Naive B cell (primary cell): ENCODE data around the gene HMG20B. TPM values are rescaled to one million over a fixed set of nuclear protein-coding genes. Genes with fewer than 3 reads are reported as not detected.
"Not testable (repeated sequence)": the region's sequence is repeated elsewhere in the genome, so short reads cannot be mapped to it uniquely, and the experiment has no call there.

Experiments
- ATAC-seq, 2 donors: fragments of 150-1000 bp; cut with Tn5 transposase; 2 replicates each; pipeline ENCODE4 v1.10.0; 2021; ENCODE audit warnings: low read depth in 2 of 2, mild to moderate bottlenecking in 2 of 2, moderate library complexity in 2 of 2
- DNase-seq: peaks from one replicate; pipeline ENCODE4 v3.0.0; 2022
- H3K27ac Mint-ChIP-seq, 6 donors: one replicate each; pipeline ENCODE4 v1.8.0; 2020 to 2022; ENCODE audit warnings: mild to moderate bottlenecking in 6 of 6, mixed read lengths in 6 of 6, moderate library complexity in 5 of 6, inconsistent platforms in 2 of 6
- H3K27me3 Mint-ChIP-seq, 3 donors: one replicate each; pipeline ENCODE4 v1.8.0; 2021 to 2022; ENCODE audit warnings: mixed read lengths in 3 of 3, mild to moderate bottlenecking in 1 of 3
- H3K36me3 Mint-ChIP-seq, 2 donors: one replicate each; pipeline ENCODE4 v1.8.0; 2020 to 2022; ENCODE audit warnings: mixed read lengths in 2 of 2, inconsistent platforms in 1 of 2, mild to moderate bottlenecking in 1 of 2
- H3K4me1 Mint-ChIP-seq, 3 donors: one replicate each; pipeline ENCODE4 v1.8.0; 2020 to 2022; ENCODE audit warnings: mixed read lengths in 3 of 3, inconsistent platforms in 1 of 3, mild to moderate bottlenecking in 1 of 3, moderate library complexity in 1 of 3
- H3K4me3 Mint-ChIP-seq, 8 donors: one replicate each; pipeline ENCODE4 v1.8.0; 2020 to 2022; ENCODE audit warnings: mild to moderate bottlenecking in 8 of 8, mixed read lengths in 8 of 8, moderate library complexity in 8 of 8, inconsistent platforms in 2 of 8
- H3K9me3 Mint-ChIP-seq, 7 donors: one replicate each; pipeline ENCODE4 v1.8.0; 2020 to 2022; ENCODE audit warnings: mixed read lengths in 7 of 7, mild to moderate bottlenecking in 5 of 7, inconsistent platforms in 2 of 7, moderate library complexity in 1 of 7
- polyA plus RNA-seq, 6 donors: library from polyadenylated mRNA; unstranded; fragments of 300-500 nt; fragmentation: Illumina TruSeq; gene quantifications; one replicate each; pipeline ENCODE4 v1.2.3, GENCODE V29; 2021; ENCODE audit warnings: low read depth in 6 of 6

The HMG20B gene
- polyA plus RNA-seq, 6 donors from 2014 or later, result 36.4 to 46.9 (median 44.3) TPM

DNA sequence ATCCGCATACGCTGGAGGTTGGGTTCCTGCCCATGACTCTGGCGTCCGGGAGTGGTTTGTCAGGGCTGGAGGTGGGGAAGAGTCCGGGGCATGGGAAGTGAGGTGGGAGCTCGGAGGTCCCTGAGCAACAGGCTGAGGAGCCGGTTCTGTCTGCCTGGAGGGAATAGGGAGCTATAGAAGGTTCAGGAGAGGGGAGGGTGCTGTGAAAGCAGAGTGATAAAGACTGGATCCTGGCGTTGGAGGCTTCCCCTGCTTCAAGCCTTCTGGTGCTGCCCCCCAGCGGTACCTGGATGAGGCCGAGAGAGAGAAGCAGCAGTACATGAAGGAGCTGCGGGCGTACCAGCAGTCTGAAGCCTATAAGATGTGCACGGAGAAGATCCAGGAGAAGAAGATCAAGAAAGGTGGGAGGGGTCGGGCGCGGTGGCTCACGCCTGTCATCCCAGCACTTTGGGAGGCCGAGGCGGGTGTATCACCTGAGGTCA is 2.6 kb downstream of the HMG20B start:
- DNase-seq, result no peak
- ATAC-seq, result no peak
- Mint-ChIP-seq H3K36me3 (peaks cover 0 to 7% of the 10 kb centered on the region in 2 donors), H3K4me3 (peak overlapping the region in 6 of 8 donors; percentile 24 to 87 (median 74)), H3K9me3 (no peaks in the 10 kb centered on the region), H3K27ac (peak overlapping the region in 3 of 6 donors; percentile 26 to 89 (median 82)), H3K4me1 (peaks cover 20 to 24% (median 21%) of the 10 kb centered on the region in 3 donors), H3K27me3 (no peaks in the 10 kb centered on the region)

DNA sequence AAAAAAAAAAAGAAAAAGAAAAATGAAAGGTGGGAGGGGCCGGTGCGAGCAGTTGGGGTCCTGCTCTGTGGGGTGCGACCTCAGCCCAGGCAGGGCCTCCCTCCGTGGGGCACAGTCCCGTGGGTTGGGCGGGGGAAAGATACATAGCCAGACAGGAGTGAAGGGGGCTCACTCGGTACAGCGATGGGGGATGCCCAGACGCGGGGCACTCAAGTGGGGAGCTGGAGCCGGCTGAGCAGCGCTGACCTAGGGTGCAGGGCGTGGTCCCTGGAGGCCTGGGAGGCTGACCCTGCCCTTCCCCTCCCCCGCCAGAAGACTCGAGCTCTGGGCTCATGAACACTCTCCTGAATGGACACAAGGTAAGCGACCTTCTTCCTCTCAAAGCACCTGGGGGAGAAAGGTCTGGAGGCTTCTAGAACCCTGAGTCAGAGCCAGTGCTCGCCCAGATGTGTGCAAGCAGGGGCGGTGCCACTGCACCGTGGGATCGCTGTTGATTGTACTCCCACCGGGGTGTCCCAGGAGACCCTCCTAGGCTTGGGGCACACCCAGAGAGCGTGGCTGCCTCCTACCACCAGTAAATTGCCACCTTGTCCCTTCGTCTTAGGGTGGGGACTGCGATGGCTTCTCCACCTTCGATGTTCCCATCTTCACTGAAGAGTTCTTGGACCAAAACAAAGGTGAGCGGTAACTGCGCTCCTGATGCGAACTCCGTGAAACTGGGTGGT is 3.4 kb downstream of the HMG20B start:
- Mint-ChIP-seq H3K9me3 (no peaks in the 10 kb centered on the region), H3K4me1 (peaks cover 18 to 24% (median 20%) of the 10 kb centered on the region in 3 donors), H3K27me3 (no peaks in the 10 kb centered on the region), H3K27ac (no peak overlapping the region), H3K36me3 (peaks cover 0 to 7% of the 10 kb centered on the region in 2 donors), H3K4me3 (peak overlapping the region in 4 of 8 donors; percentile 24 to 78 (median 46))
- DNase-seq (no peak), ATAC-seq (no peak)

DNA sequence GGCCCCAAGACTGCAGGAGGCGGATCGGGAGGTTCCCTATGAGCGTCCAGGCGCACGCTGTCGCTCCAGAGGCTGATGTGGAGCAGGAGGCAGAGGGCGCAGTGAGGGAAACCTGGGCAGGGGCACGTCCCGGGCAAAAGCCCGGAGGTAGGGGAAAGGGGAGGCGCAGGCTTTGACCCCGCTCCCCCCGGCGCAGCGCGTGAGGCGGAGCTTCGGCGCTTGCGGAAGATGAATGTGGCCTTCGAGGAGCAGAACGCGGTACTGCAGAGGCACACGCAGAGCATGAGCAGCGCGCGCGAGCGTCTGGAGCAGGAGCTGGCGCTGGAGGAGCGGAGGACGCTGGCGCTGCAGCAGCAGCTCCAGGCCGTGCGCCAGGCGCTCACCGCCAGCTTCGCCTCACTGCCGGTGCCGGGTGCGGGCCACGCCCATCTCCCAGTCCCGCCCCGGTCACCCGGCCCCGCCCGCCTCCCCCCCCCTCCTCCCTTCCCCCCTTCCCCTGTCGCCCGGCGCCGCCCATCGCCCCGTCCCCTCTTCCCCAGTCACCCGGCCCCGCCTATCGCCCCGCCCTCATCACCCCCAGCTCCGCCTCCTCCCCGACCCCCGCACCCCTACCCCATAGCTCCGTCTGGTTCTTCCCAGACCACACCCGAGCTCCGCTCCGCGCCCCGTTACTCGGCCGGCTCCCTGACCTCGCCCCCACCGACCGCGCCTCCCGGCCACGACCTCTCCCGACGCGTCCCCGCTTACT is 4.1 kb downstream of the HMG20B start:
- peaks cover 14 to 20% (median 17%) of the 10 kb centered on the region in 3 donors for H3K4me1 Mint-ChIP-seq
- H3K4me3 Mint-ChIP-seq, result peak overlapping the region in 4 of 8 donors; percentile 24 to 78 (median 46)
- no peak for ATAC-seq
- H3K36me3 Mint-ChIP-seq, result peaks cover 0 to 7% of the 10 kb centered on the region in 2 donors
- H3K9me3 Mint-ChIP-seq, result no peaks in the 10 kb centered on the region
- no peak for DNase-seq
- no peak overlapping the region for H3K27ac Mint-ChIP-seq
- H3K27me3 Mint-ChIP-seq, result no peaks in the 10 kb centered on the region

GRCh38 chr19:3577723-3578344 is 5.1 kb downstream of the HMG20B start:
- peaks cover 9 to 14% (median 13%) of the 10 kb centered on the region in 3 donors for H3K4me1 Mint-ChIP-seq
- peak overlapping the region in 1 of 8 donors; percentile 12 for H3K4me3 Mint-ChIP-seq
- H3K9me3 Mint-ChIP-seq, result no peaks in the 10 kb centered on the region
- H3K36me3 Mint-ChIP-seq, result peaks cover 0 to 7% of the 10 kb centered on the region in 2 donors
- DNase-seq (no peak), ATAC-seq (no peak)
- H3K27me3 Mint-ChIP-seq, result no peaks in the 10 kb centered on the region
- H3K27ac Mint-ChIP-seq, result peak overlapping the region in 1 of 6 donors; percentile 44

- peaks cover 9 to 14% (median 13%) of the 10 kb centered on the region in 3 donors for H3K4me1 Mint-ChIP-seq
- H3K4me3 Mint-ChIP-seq, result peak overlapping the region in 1 of 8 donors; percentile 23
- H3K9me3 Mint-ChIP-seq, result no peaks in the 10 kb centered on the region
- H3K36me3 Mint-ChIP-seq, result peaks cover 0 to 7% of the 10 kb centered on the region in 2 donors
- H3K27me3 Mint-ChIP-seq, result no peaks in the 10 kb centered on the region
- ATAC-seq (no peak), DNase-seq (no peak)
- H3K27ac Mint-ChIP-seq, result no peak overlapping the region
These were observed 5.6 kb downstream of the HMG20B start for GRCh38 chr19:3578390-3578789.

DNA sequence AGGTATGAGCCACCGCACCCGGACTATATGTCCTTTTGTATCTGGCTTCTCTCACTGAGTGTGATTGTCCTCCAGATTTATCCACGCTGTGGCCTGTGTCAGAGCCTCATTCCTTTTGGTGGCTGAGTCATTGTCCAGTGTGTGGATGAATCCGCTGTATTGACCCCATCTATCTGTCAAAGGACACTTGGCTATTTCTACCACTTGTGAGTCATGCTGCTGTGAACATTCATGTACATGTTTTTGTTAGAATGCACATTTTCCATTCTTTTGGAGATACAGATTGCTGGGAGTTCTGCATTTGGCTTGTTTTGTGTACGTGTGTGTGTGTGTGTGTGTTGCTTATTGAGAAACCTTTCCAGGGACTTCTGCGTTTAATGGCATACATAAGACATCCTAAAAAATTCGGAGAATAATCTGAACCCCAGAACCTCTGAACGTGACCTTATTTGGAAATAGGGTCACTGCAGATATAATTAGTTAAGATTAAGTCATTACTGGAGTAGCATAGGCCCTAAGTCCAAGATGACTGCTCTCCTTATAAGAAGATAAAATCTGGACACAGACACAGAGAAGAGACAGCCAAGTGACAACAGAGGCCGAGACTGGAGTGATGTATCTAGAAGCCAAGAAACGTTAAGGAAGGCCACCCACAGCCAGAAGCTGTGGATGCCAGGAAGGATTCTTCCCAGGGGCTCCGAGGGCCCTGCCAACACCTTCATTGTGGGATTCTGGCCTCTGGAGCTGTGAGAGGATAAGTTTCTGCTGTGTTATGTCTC is 7.6 kb downstream of the HMG20B start:
- H3K27ac Mint-ChIP-seq, result peak overlapping the region in 3 of 6 donors; percentile 49 to 52 (median 49)
- DNase-seq, result no peak
- peaks cover 0 to 4% of the 10 kb centered on the region in 2 donors for H3K36me3 Mint-ChIP-seq
- H3K4me3 Mint-ChIP-seq, result peak overlapping the region in 1 of 8 donors; percentile 35
- no peak for ATAC-seq
- peaks cover under 1 to 6% (median 4%) of the 10 kb centered on the region in 3 donors for H3K4me1 Mint-ChIP-seq
- H3K9me3 Mint-ChIP-seq, result no peaks in the 10 kb centered on the region
- H3K27me3 Mint-ChIP-seq, result no peaks in the 10 kb centered on the region

DNA sequence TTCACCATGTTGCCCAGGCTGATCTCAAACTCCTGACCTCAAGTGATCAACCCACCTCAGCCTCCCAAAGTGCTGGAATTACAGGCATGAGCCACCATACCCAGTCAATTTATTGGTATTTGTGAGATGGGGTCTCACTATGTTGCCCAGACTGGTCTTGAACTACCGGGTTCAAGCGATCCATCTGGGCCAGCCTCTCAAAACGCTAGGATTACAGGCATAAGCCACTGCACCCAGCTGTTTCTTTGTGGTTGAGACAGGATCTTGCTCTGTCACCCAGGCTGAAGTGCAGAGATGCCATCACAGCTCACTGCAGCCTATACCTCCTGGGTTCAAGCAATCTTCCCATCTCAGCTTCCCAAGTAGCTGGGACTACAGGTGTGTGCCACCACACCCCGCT is 9.0 kb downstream of the HMG20B start:
- not testable (repeated sequence) for H3K36me3 Mint-ChIP-seq, DNase-seq, H3K4me3 Mint-ChIP-seq, H3K9me3 Mint-ChIP-seq, H3K27ac Mint-ChIP-seq, ATAC-seq, H3K4me1 Mint-ChIP-seq, H3K27me3 Mint-ChIP-seq

DNA sequence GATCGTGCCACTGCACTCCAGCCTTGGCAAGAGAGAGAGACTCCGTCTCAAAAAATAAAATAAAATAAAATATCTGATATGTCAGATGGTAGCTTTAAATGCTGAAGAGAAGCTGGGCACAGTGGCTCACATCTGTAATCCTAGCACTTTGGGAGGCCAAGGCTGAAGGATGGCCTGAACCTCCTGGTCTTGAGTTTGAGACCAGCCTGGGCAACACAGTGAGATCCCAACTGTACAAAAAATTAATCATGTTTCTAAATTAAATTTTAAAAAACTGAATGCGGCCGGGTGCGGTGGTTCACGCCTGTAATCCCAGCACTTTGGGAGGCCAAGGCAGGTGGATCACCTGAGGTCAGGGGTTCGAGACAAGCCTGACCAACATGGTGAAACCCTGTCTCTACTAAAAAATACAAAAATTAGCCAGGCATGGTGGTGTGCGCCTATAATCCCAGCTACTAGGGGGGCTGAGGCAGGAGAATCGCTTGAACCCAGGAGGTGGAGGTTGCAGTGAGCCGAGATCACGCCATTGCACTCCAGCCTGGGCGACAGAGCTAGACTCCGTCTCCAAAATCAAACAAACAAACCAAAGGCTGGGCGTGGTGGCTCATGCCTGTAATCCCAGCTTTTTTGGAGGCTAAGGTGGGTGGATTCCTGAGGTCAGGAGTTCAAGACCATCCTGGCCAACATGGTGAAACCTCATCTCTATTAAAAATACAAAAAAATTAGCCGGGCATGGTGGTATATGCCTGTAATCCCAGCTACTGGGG is 11.5 kb downstream of the HMG20B start:
- ATAC-seq, H3K36me3 Mint-ChIP-seq, DNase-seq, H3K27me3 Mint-ChIP-seq, H3K4me1 Mint-ChIP-seq, H3K9me3 Mint-ChIP-seq: not testable (repeated sequence)
- Mint-ChIP-seq H3K27ac (peak overlapping the region in 1 of 6 donors; percentile 10), H3K4me3 (peak overlapping the region in 4 of 8 donors; percentile 20 to 29 (median 23))

DNA sequence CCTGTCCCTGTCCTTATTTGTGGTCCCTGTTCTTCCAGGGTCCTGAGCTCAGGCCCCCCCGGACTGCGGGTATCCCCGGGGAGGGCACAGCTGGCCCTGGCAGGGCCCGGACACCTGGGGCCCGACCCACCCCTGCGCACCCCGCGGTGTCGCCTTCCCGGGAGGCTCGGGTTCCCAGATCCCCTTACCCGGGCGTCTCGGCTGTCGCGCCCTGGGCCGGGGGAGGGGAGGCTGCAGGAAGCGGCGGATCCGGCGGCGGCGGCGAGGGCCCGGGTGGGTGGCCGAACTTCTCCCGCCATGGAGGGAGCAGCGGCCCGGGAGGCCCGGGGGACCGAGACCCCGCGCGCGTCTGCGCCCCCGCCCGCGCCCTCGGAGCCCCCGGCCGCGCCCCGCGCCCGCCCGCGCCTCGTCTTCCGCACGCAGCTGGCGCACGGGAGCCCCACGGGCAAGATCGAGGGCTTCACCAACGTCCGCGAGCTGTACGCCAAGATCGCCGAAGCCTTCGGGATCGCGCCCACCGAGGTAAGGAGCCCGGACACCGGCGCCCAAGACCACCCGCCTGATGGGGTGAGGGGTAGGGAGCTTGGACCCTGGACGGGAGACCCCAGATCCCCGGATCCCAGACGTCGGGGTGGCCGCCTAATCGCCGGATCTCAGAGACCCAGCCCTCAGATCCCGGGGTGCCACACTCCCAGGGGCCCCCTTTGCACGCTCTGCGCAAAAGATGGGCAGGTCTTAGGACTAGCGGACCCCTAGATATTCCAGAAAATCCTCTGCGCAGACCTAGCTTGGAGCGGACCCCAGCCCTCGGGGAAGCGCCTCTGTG is 12.8 kb downstream of the HMG20B start, which contains the start of gene GIPC3:
Gene GIPC3, plus strand, starts transcription at position 178 of the 826 bp plus-strand sequence. Its CDS starts 120 bp downstream, at position 298.
- no peaks in the 10 kb centered on the region for H3K36me3 Mint-ChIP-seq
- peak; percentile 30 to 35 for ATAC-seq
- H3K27me3 Mint-ChIP-seq, result no peaks in the 10 kb centered on the region
- no peak for DNase-seq
- peaks cover 0 to 6% (median 2%) of the 10 kb centered on the region in 3 donors for H3K4me1 Mint-ChIP-seq
- H3K9me3 Mint-ChIP-seq, result no peaks in the 10 kb centered on the region
- peak within 1 kb of the TSS; percentile 21 to 75 (median 62) for H3K4me3 Mint-ChIP-seq
- no peak within 1 kb of the TSS for H3K27ac Mint-ChIP-seq

- DNase-seq (peak; percentile 49), ATAC-seq (peak; percentile 50 to 67)
- Mint-ChIP-seq H3K9me3 (no peaks in the 10 kb centered on the region), H3K4me3 (peak overlapping the region; percentile 21 to 75 (median 62)), H3K27me3 (no peaks in the 10 kb centered on the region), H3K36me3 (no peaks in the 10 kb centered on the region), H3K4me1 (peaks cover 0 to 6% (median 2%) of the 10 kb centered on the region in 3 donors), H3K27ac (no peak overlapping the region)
These were observed 13.4 kb downstream of the HMG20B start for GRCh38 chr19:3586127-3586626.

- no peak for DNase-seq
- H3K27ac Mint-ChIP-seq, result no peak overlapping the region
- no peaks in the 10 kb centered on the region for H3K27me3 Mint-ChIP-seq
- no peaks in the 10 kb centered on the region for H3K9me3 Mint-ChIP-seq
- H3K36me3 Mint-ChIP-seq, result no peaks in the 10 kb centered on the region
- H3K4me1 Mint-ChIP-seq, result peaks cover 0 to 6% (median 2%) of the 10 kb centered on the region in 3 donors
- no peak for ATAC-seq
- H3K4me3 Mint-ChIP-seq, result peak overlapping the region in 3 of 8 donors; percentile 22 to 58 (median 40)
These were observed 14.1 kb downstream of the HMG20B start for GRCh38 chr19:3586707-3587346.
